H1 (cell line): ENCODE results near the gene CCDC59. TPM values are rescaled to one million over a fixed set of nuclear protein-coding genes. Genes with fewer than 3 reads are reported as not detected.

Experiments used
- POLR2AphosphoS5 ChIP-seq: IDR thresholded peaks from 2 replicates; pipeline ENCODE4 v1.6.1; 2011; ENCODE audit warnings: low read depth, low read length
- polyA plus RNA-seq, 7 experiments: library from polyadenylated mRNA; depleted of rRNA in 3 of 7; stranded (reverse) in 5 of 7; unstranded in 2 of 7; fragments of >200 nt in 5 of 7; fragments of 200-250 nt in 2 of 7; gene quantifications; 1 replicate in 5 of 7; 2 replicates in 1 of 7; 4 replicates in 1 of 7; pipeline versions ENCODE4 v1.2.1 to v1.2.3, GENCODE V29; 2011 to 2013; ENCODE audit warnings: missing spikeins in 2 of 7, mixed read lengths in 2 of 7
- total RNA-seq: library from RNA; stranded (reverse); fragmentation: NEBNext Ultra II Directional; extraction: Animal tissue kit (Norgen Biotek cat#: 25700); gene quantifications from 2 replicates; pipeline ENCODE4 v1.2.1, GENCODE V29; 2021
- TF ChIP-seq, protein P1 (sequence below): fragments of 300-600 bp; sonication (generic); IDR thresholded peaks from 2 replicates; pipeline ENCODE4 v1.7.1; 2012; ENCODE audit warnings: low read length, moderate library complexity, mild to moderate bottlenecking, inconsistent platforms; ENCODE audit not compliant: insufficient replicate concordance
- TF ChIP-seq, protein P2 (sequence below): IDR thresholded peaks from 2 replicates; pipeline ENCODE4 v1.6.1; 2011; ENCODE audit warnings: low read depth, mild to moderate bottlenecking, low read length; ENCODE audit not compliant: insufficient read depth

Gene CCDC59
- total and polyA plus RNA-seq, 2 of the 8 experiments (the other 6 are each of a cell fraction or from before 2014, with no cell fraction given): 11.6 to 54.0 TPM

DNA sequence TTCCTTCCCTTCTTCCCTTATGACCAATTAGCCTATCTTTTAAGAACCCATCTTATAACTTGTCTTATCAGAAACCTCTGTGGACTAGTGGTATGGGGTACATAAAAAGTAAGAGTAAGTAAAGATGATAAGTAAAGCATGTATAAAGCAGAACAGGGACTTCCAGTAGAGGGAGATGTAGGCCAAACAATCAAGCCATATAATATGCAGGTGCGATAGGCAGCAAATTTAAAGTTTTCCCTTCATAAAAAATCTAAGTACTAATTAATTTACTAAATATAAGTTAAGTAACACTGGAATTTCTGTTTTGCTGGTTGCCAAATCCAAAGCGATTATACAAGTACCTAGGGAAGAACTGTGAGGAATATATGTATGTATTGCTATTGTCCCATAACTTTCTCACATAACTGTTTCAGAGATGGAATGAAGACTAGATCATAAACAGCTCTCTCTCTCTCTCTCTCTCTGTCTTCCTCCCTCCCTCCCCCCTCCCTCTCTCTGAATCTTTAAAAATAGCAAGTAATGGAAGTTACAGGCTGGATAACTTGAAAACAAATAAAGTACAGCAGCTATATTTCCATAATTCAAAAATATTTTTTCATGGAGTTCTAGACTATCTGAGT is 25.9 kb upstream of the CCDC59 start (continued):
- TF ChIP-seq, protein P1, sequence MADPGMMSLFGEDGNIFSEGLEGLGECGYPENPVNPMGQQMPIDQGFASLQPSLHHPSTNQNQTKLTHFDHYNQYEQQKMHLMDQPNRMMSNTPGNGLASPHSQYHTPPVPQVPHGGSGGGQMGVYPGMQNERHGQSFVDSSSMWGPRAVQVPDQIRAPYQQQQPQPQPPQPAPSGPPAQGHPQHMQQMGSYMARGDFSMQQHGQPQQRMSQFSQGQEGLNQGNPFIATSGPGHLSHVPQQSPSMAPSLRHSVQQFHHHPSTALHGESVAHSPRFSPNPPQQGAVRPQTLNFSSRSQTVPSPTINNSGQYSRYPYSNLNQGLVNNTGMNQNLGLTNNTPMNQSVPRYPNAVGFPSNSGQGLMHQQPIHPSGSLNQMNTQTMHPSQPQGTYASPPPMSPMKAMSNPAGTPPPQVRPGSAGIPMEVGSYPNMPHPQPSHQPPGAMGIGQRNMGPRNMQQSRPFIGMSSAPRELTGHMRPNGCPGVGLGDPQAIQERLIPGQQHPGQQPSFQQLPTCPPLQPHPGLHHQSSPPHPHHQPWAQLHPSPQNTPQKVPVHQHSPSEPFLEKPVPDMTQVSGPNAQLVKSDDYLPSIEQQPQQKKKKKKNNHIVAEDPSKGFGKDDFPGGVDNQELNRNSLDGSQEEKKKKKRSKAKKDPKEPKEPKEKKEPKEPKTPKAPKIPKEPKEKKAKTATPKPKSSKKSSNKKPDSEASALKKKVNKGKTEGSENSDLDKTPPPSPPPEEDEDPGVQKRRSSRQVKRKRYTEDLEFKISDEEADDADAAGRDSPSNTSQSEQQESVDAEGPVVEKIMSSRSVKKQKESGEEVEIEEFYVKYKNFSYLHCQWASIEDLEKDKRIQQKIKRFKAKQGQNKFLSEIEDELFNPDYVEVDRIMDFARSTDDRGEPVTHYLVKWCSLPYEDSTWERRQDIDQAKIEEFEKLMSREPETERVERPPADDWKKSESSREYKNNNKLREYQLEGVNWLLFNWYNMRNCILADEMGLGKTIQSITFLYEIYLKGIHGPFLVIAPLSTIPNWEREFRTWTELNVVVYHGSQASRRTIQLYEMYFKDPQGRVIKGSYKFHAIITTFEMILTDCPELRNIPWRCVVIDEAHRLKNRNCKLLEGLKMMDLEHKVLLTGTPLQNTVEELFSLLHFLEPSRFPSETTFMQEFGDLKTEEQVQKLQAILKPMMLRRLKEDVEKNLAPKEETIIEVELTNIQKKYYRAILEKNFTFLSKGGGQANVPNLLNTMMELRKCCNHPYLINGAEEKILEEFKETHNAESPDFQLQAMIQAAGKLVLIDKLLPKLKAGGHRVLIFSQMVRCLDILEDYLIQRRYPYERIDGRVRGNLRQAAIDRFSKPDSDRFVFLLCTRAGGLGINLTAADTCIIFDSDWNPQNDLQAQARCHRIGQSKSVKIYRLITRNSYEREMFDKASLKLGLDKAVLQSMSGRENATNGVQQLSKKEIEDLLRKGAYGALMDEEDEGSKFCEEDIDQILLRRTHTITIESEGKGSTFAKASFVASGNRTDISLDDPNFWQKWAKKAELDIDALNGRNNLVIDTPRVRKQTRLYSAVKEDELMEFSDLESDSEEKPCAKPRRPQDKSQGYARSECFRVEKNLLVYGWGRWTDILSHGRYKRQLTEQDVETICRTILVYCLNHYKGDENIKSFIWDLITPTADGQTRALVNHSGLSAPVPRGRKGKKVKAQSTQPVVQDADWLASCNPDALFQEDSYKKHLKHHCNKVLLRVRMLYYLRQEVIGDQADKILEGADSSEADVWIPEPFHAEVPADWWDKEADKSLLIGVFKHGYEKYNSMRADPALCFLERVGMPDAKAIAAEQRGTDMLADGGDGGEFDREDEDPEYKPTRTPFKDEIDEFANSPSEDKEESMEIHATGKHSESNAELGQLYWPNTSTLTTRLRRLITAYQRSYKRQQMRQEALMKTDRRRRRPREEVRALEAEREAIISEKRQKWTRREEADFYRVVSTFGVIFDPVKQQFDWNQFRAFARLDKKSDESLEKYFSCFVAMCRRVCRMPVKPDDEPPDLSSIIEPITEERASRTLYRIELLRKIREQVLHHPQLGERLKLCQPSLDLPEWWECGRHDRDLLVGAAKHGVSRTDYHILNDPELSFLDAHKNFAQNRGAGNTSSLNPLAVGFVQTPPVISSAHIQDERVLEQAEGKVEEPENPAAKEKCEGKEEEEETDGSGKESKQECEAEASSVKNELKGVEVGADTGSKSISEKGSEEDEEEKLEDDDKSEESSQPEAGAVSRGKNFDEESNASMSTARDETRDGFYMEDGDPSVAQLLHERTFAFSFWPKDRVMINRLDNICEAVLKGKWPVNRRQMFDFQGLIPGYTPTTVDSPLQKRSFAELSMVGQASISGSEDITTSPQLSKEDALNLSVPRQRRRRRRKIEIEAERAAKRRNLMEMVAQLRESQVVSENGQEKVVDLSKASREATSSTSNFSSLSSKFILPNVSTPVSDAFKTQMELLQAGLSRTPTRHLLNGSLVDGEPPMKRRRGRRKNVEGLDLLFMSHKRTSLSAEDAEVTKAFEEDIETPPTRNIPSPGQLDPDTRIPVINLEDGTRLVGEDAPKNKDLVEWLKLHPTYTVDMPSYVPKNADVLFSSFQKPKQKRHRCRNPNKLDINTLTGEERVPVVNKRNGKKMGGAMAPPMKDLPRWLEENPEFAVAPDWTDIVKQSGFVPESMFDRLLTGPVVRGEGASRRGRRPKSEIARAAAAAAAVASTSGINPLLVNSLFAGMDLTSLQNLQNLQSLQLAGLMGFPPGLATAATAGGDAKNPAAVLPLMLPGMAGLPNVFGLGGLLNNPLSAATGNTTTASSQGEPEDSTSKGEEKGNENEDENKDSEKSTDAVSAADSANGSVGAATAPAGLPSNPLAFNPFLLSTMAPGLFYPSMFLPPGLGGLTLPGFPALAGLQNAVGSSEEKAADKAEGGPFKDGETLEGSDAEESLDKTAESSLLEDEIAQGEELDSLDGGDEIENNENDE: no peak
- TF ChIP-seq, protein P2, sequence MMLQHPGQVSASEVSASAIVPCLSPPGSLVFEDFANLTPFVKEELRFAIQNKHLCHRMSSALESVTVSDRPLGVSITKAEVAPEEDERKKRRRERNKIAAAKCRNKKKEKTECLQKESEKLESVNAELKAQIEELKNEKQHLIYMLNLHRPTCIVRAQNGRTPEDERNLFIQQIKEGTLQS: no peak
- TF ChIP-seq POLR2AphosphoS5: no peak
- TF ChIP-seq, all 59 proteins: peak for 2
